PC-9 (cell line): ENCODE data around the gene SLC25A45. TPM values are rescaled to one million over a fixed set of nuclear protein-coding genes. Genes with fewer than 3 reads are reported as not detected.

Experiments
- BruUV-seq: library from RNA; stranded (reverse); fragments of 400-500 nt; replicated peaks from 2 replicates; lab custom pipeline; 2021; lab: Mats Ljungman, UMichigan
- CTCF ChIA-PET: fragments of 300-600 bp; sonication (Branson Sonifier 250); formaldehyde crosslinking; loops from one replicate; lab custom pipeline; 2022; ENCODE audit warnings: antibody characterized with exemption; lab: Charles Lee
- POLR2A ChIA-PET: fragments of 300-600 bp; sonication (Branson Sonifier 250); formaldehyde crosslinking; loops from one replicate; lab custom pipeline; 2022; ENCODE audit warnings: antibody characterized with exemption; ENCODE audit not compliant: unreplicated experiment; lab: Charles Lee
- DNase-seq, 2 experiments: peaks; one replicate each; pipeline versions ENCODE4 v3.0.0 to v3.0.0-alpha.2; 2015 to 2022; ENCODE audit warnings: mixed read lengths in 1 of 2
- H2AFZ ChIP-seq: fragments of 200-600 bp; sonication (generic); 2 replicates; pipeline ENCODE4 v1.8.1; 2017; ENCODE audit warnings: antibody characterized with exemption
- H3F3A ChIP-seq: fragments of 200-600 bp; sonication (generic); 2 replicates; pipeline ENCODE4 v1.8.1; 2017; ENCODE audit warnings: antibody characterized with exemption, mild to moderate bottlenecking, low read depth; ENCODE audit not compliant: insufficient read depth
- H3K27ac ChIP-seq: fragments of 200-600 bp; sonication (generic); 2 replicates; pipeline ENCODE4 v1.6.1; 2016; ENCODE audit warnings: mixed run types
- H3K27me3 ChIP-seq: fragments of 200-600 bp; sonication (generic); 2 replicates; pipeline ENCODE4 v1.6.1; 2016; ENCODE audit warnings: low read depth, mixed run types; ENCODE audit not compliant: insufficient read depth
- H3K36me3 ChIP-seq: fragments of 200-600 bp; sonication (generic); 2 replicates; pipeline ENCODE4 v1.6.1; 2016; ENCODE audit warnings: low read depth, mixed run types
- H3K4me1 ChIP-seq: fragments of 200-600 bp; sonication (generic); replicated peaks from 2 replicates; pipeline ENCODE4 v1.6.1; 2016; ENCODE audit warnings: mixed run types; ENCODE audit not compliant: insufficient read depth
- H3K4me2 ChIP-seq: fragments of 200-600 bp; sonication (generic); 2 replicates; pipeline ENCODE4 v1.6.1; 2017; ENCODE audit warnings: mixed run types
- H3K4me3 ChIP-seq: fragments of 200-600 bp; sonication (generic); 2 replicates; pipeline ENCODE4 v1.6.1; 2016; ENCODE audit warnings: mixed run types
- H3K79me2 ChIP-seq: fragments of 200-600 bp; sonication (generic); 2 replicates; pipeline ENCODE4 v1.6.1; 2017; ENCODE audit warnings: low read depth, mixed run types
- H3K9me2 ChIP-seq: fragments of 200-600 bp; sonication (generic); 2 replicates; pipeline ENCODE4 v1.8.1; 2017; ENCODE audit warnings: mild to moderate bottlenecking; ENCODE audit not compliant: insufficient read depth
- H3K9me3 ChIP-seq: fragments of 200-600 bp; sonication (generic); 2 replicates; pipeline ENCODE4 v1.8.1; 2016; ENCODE audit warnings: low read depth; ENCODE audit not compliant: insufficient read depth
- H4K20me1 ChIP-seq: fragments of 200-600 bp; sonication (generic); 2 replicates; pipeline ENCODE4 v1.8.1; 2017; ENCODE audit not compliant: insufficient read depth
- EZH2 ChIP-seq: fragments of 200-600 bp; sonication (generic); IDR thresholded peaks from 2 replicates; pipeline ENCODE4 v1.8.0; 2017; ENCODE audit warnings: antibody characterized with exemption, low read depth
- intact Hi-C: fragments of 100-400 bp; cut with micrococcal nuclease; formaldehyde crosslinking; loops from one replicate; pipeline ENCODE4 v1.10.0; 2022; ENCODE audit not compliant: unreplicated experiment
- total RNA-seq: library from RNA; stranded (reverse); gene quantifications from 2 replicates; pipeline ENCODE4 v1.2.3, GENCODE V29; 2021
- TF ChIP-seq, protein P1 (sequence below): fragments of 200-600 bp; sonication (generic); conservative IDR thresholded peaks from 2 replicates; pipeline ENCODE4 v1.6.1; 2017; ENCODE audit warnings: mixed run types, antibody characterized with exemption, mild to moderate bottlenecking, moderate library complexity

The SLC25A45 gene
- total RNA-seq, 1 experiment from 2014 or later = 9.8 TPM

DNA sequence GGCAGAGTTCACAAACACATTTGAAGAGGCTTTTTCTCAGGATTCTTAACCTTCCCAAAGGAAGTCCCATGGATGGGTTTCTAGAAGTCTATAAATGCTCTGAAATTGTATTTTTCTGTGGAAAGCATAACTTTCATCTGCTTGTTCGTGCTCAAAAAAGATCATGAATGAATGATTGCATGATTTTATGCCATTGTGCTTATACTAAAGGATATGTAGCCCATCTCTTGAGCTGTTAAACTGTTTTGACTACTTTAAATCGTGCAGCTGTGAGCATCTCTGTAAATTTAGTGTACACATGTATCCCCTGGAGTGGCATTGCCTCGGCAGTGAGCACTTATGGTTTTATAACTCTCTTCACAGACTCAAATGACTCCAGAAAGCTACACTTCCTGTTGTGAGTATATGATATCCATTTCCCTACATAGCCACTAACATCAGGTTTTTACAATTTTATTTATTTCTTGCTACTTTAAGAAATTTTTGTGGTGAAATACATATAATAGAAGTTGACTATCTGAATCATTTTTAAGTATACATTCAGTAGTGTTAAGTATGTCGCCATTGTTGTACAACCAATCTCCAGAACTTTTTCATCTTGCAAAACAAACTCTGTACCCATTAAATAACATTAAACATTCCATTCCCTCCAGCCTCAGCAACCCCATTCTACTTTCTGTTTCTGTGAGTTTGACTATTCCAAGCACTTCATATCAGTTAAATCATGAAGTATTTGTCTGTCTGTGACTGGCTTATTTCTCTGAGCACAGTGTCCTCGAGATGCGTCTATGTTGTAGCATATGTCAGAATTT, 48.2 kb upstream of the SLC25A45 start:
- CTCF ChIA-PET = no interaction called here
- Histone ChIP-seq H3K4me1 (peaks cover 54% of the 10 kb centered on the region), H3K27ac (peak overlapping the region; percentile 100), H3K4me2 (peak overlapping the region; percentile 99; the same call in 1 of the 2 replicates), H2AFZ (no peak overlapping the region), H3K4me3 (no peak overlapping the region), H3K9me3 (no peaks in the 10 kb centered on the region), H3K79me2 (peaks cover 97% of the 10 kb centered on the region), H3F3A (peaks cover 98% of the 10 kb centered on the region), H3K9me2 (no peaks in the 10 kb centered on the region), H3K27me3 (no peaks in the 10 kb centered on the region), H4K20me1 (peaks cover 97% of the 10 kb centered on the region), H3K36me3 (peaks cover 69% of the 10 kb centered on the region)
- POLR2A ChIA-PET = interaction anchor here (0.5 to 1.1 kb wide), 8 partner anchors 9 to 806 kb away, joined by 3 to 18 read pairs (median 6); no protein-coding TSS in a partner anchor
- no TSS peak for BruUV-seq
- no peak for DNase-seq
- intact Hi-C loops = no loop called here
- TF ChIP-seq, protein P1, sequence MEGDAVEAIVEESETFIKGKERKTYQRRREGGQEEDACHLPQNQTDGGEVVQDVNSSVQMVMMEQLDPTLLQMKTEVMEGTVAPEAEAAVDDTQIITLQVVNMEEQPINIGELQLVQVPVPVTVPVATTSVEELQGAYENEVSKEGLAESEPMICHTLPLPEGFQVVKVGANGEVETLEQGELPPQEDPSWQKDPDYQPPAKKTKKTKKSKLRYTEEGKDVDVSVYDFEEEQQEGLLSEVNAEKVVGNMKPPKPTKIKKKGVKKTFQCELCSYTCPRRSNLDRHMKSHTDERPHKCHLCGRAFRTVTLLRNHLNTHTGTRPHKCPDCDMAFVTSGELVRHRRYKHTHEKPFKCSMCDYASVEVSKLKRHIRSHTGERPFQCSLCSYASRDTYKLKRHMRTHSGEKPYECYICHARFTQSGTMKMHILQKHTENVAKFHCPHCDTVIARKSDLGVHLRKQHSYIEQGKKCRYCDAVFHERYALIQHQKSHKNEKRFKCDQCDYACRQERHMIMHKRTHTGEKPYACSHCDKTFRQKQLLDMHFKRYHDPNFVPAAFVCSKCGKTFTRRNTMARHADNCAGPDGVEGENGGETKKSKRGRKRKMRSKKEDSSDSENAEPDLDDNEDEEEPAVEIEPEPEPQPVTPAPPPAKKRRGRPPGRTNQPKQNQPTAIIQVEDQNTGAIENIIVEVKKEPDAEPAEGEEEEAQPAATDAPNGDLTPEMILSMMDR = no peak
- no peak for TF ChIP-seq EZH2

DNA sequence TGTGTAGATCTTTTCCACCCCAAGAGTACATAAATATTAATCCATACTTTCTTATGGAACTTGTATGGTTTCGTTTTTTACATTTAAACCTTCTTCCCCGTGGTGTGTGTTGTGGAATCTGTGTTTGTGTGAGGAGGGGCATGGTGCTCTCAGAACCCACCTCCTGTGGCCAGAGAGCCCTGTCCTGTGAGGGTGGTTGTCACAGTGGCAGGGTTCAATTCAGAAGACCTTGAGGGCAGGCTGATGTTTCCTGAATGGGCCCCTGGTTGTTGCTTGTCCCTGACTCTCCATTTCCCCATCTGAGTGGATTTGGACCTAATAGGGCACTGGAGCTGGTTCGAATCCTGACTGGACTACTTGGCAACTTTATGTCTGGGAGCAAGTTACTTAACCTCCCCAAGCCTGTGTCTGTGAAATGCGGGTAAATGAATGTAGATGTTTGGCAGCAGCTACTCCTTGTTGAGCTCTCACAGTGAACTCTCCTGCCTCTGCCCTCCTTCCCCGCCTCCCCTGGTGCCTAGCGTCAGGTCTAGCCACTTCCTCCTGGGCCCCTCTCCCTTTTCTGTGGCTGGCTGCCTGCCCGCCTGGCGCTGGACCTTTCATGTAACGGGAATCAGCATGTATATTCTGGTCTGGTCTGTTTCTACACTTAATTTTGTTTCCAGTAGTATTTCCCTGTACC, 47.4 kb upstream of the SLC25A45 start:
- Histone ChIP-seq H2AFZ (no peak overlapping the region), H3K27me3 (no peaks in the 10 kb centered on the region), H3K27ac (peak overlapping the region; percentile 100), H3K9me2 (no peaks in the 10 kb centered on the region), H3K4me3 (no peak overlapping the region), H3F3A (peaks cover 98% of the 10 kb centered on the region), H4K20me1 (peaks cover 97% of the 10 kb centered on the region), H3K9me3 (no peaks in the 10 kb centered on the region), H3K79me2 (peaks cover 97% of the 10 kb centered on the region), H3K4me1 (peaks cover 54% of the 10 kb centered on the region), H3K4me2 (peak overlapping the region; percentile 99; the same call in 1 of the 2 replicates), H3K36me3 (peaks cover 72% of the 10 kb centered on the region)
- BruUV-seq = no TSS peak
- no peak for TF ChIP-seq EZH2
- TF ChIP-seq, protein P1 = no peak
- ChIA-PET POLR2A (interaction anchor here (0.5 to 1.1 kb wide), 6 partner anchors 11 to 807 kb away, joined by 3 to 11 read pairs (median 6); no protein-coding TSS in a partner anchor), CTCF (no interaction called here)
- peak in 1 of 2 experiments; percentile 56 for DNase-seq
- intact Hi-C loops = no loop called here

DNA sequence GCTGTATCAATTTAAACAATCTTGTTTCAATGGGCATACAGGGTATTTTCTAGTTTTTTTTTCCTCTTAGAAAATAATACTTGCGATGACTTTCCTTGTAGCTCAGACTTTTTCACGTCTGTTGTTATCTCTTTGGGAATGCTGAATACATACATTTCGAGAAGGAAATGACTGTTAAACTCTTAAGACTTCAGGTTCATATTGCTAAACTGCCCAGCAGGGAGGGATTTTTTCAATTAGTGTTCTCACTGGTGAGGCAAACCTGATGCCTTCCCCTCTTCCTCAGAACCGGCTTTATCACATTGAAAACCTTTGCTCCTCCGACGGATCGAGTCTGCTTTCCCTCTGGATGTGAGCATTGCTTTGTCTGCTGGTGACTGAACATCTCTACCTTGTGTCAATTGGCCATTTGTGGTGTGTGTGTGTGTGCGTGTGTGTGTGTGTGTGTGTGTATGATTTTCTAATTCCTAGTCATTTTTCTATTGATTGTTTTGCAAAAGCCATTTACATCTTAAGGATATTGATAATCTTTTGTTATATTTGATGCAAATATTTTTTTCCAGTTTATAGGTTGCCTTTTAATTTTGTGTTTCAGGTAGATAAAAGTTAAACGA, 46.7 kb upstream of the SLC25A45 start:
- H3K9me3 ChIP-seq = no peaks in the 10 kb centered on the region
- H4K20me1 ChIP-seq = peaks cover 97% of the 10 kb centered on the region
- TF ChIP-seq, protein P1 = no peak
- TF ChIP-seq EZH2 = no peak
- peaks cover 98% of the 10 kb centered on the region for H3F3A ChIP-seq
- peak in 1 of 2 experiments; percentile 23 for DNase-seq
- BruUV-seq = no TSS peak
- no peaks in the 10 kb centered on the region for H3K27me3 ChIP-seq
- peak overlapping the region; percentile 90; the same call in 1 of the 2 replicates for H3K4me3 ChIP-seq
- intact Hi-C loops = no loop called here
- H2AFZ ChIP-seq = no peak overlapping the region
- H3K9me2 ChIP-seq = no peaks in the 10 kb centered on the region
- H3K79me2 ChIP-seq = peaks cover 97% of the 10 kb centered on the region
- peaks cover 72% of the 10 kb centered on the region for H3K36me3 ChIP-seq
- H3K27ac ChIP-seq = peak overlapping the region; percentile 100
- H3K4me2 ChIP-seq = peak overlapping the region; percentile 99
- ChIA-PET CTCF (no interaction called here), POLR2A (interaction anchor here (0.7 kb wide), 1 partner anchor 40 kb away, joined by 3 read pairs; no protein-coding TSS in a partner anchor)
- peaks cover 54% of the 10 kb centered on the region for H3K4me1 ChIP-seq
